Right renal pelvis (tissue), 4 donors: ENCODE data around the gene TRIM62. TPM values are rescaled to one million over a fixed set of nuclear protein-coding genes. Genes with fewer than 3 reads are reported as not detected.
"Not testable (repeated sequence)": the region's sequence is repeated elsewhere in the genome, so short reads cannot be mapped to it uniquely, and the experiment has no call there.

Experiments used
- DNase-seq, 4 donors: peaks; one replicate each; pipeline ENCODE4 v3.0.0-alpha.2; 2013; ENCODE audit warnings: low read depth in 4 of 4, low spot score in 3 of 4, missing footprints in 1 of 4
- polyA plus RNA-seq, 4 donors: library from polyadenylated mRNA; unstranded; fragments of 120-200 nt; gene quantifications; one replicate each; pipeline ENCODE4 v1.2.1, GENCODE V29; 2013; ENCODE audit not compliant: insufficient read length in 4 of 4

TRIM62 gene
- polyA plus RNA-seq, 4 donors: 7.0 to 8.1 (median 7.8) TPM

DNA sequence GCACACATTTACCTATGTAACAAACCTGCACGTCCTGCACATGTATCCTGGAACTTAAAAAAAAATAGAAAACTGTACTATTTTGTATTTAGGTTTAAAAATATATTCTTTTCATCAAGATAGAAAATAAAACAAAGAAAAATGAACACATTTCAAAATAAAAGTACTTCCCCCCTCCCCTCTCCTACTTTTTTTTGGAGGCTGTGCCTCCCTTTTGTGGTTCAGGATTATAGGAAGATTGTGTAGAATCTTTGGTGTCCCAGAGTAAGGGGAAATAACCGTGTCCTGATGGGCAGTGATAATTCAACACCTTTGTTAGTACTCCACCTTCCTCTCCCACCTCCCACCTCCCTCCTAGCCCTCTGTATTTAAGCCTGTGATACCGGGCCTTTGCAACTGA lies 40.1 kb downstream of the TRIM62 start:
- DNase-seq: no peak

- DNase-seq: no peak
Measured at GRCh38 chr1:33141216-33141615, 40.6 kb downstream of the TRIM62 start.

- DNase-seq: no peak
Measured at GRCh38 chr1:33140153-33141149, 41.4 kb downstream of the TRIM62 start.

DNA sequence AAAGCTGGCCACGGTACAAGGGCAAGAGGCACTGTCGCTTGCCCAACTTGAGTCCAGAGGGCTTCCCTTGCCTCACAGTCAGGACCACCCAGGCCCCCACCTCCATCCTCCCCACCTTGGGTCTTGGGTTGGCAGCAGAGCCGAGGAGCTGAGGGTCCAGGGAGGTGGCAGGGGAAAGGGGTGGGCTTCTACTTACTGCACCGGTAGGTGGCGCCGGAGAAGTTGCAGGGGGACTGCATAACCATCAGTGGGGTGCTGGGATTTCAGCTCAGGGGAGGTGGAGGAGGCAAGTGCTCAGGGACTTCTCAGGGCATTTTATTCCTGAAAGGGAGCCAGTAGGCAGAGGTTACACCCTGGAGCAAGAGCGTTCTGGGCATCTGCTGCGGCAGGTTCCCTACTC lies 44.0 kb downstream of the TRIM62 start:
- peak in 3 of 4 donors; percentile 36 to 42 (median 40) for DNase-seq

GRCh38 chr1:33136041-33136440 lies 45.8 kb downstream of the TRIM62 start:
- DNase-seq: not testable (repeated sequence)

GRCh38 chr1:33133478-33134105 lies 48.3 kb downstream of the TRIM62 start:
- DNase-seq: no peak

GRCh38 chr1:33132549-33132948 lies 49.3 kb downstream of the TRIM62 start:
- DNase-seq: no peak

DNA sequence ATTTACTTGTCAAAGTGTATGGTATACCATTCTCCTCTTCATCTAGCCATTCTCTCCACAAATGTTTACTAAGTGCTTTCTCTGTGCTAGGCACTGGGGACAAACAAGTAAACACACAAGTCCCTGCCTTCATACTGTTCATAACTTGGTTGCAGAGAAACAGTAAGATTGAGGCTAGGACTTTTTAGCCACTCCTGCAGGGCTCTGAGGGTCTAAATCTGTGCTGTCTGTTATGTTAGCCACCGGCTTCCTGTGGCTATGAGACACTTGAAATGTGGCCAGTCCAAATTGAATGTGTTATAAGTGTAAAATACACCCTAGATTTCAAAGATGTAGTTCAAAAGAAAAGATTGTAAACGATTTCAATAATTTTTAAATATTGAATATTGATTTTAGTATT lies 50.7 kb downstream of the TRIM62 start:
- DNase-seq: no peak

DNA sequence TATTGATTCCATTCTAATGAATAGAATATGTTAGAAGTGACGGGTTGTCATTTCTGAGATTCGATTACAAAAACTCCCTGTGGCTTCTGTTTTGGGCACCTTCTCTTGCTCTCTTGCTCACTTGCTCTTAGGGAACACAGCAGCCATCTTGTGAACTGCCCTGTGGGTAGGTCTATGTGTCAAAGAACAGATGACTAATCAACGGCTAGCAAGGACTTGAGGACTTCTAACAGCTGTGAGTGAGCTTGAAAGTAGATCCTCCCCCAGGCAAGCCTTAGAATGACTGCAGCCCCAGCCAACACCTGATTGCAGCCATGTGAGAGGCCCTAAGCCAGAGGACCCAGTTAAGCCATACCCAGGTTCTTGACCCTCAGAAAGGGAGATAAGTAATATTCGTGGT lies 51.5 kb downstream of the TRIM62 start:
- no peak for DNase-seq

GRCh38 chr1:33128781-33129180 lies 53.1 kb downstream of the TRIM62 start:
- DNase-seq: no peak

- DNase-seq: peak; percentile 98 to 99 (median 99)
Measured at GRCh38 chr1:33127001-33127823, 54.6 kb downstream of the TRIM62 start.

GRCh38 chr1:33126411-33127000 lies 55.3 kb downstream of the TRIM62 start:
- no peak for DNase-seq

DNA sequence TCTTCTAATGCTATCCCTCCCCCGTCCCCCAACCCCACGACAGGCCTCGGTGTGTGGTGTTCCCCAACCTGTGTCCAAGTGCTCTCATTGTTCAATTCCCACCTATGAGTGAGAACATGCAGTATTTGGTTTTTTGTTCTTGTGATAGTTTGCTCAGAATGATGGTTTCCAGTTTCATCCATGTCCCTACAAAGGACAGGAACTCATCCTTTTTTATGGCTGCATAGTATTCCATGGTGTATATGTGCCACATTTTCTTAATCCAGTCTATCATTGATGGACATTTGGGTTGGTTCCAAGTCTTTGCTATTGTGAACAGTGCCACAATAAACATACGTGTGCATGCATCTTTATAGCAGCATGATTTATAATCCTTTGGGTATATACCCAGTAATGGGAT lies 57.2 kb downstream of the TRIM62 start:
- DNase-seq: not testable (repeated sequence)

DNA sequence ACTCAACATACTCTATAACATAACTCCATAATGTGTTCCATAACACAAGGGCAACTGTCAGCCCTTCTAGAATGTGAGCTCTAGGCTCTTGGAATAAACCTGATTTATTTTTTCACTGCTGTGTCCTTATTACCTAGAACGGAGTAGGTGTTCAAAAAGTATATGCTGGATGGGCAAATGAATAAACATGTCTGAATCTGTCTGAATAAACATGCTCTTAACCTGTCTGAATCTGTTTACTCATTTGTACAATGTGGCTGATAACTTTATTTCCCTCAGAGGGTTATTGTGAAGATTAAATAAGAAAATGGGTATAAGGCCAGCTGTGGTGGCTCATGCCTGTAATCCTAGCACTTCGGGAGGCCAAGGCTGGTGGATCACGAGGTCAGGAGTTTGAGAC lies 58.6 kb downstream of the TRIM62 start:
- DNase-seq: no peak

- no peak for DNase-seq
Measured at GRCh38 chr1:33122483-33123178, 59.2 kb downstream of the TRIM62 start.

- DNase-seq: no peak
Measured at GRCh38 chr1:33121728-33122127, 60.1 kb downstream of the TRIM62 start.

GRCh38 chr1:33120436-33121231 lies 61.2 kb downstream of the TRIM62 start:
- DNase-seq: no peak

- no peak for DNase-seq
Measured at GRCh38 chr1:33119532-33120217, 62.2 kb downstream of the TRIM62 start.

DNA sequence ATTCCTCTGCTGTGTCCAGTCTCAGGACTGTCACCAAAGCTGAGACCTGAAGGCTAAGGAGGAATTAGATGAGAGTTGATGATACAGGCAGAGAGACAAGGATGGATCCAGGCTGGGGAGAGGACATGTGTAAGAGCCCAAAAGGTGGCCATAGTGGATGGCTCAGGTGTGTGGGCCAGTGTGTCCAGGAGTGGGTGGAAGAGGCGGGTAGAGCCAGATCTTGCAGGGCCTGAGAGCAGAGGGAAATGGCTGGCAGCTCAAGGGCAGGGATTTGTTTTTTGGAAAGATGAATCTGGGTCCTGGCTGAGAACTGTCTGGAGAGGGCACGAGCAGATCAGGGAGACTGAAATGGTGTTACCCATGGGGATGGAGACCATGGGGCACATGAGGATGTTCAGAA lies 62.8 kb downstream of the TRIM62 start:
- DNase-seq: no peak
